HepG2 (cell line): ENCODE results near the gene EPB41. TPM values are rescaled to one million over a fixed set of nuclear protein-coding genes. Genes with fewer than 3 reads are reported as not detected.

Experiments
- AGO2 ChIP-seq: fragments of 200-400 bp; formaldehyde crosslinking; optimal IDR thresholded peaks from 2 replicates; pipeline ENCODE3; 2017; ENCODE audit warnings: mild to moderate bottlenecking, low read depth, low read length, moderate library complexity
- ESRRA ChIP-seq: sonication (generic); formaldehyde crosslinking; IDR thresholded peaks from 2 replicates; pipeline ENCODE4 v1.5.1; 2020; ENCODE audit warnings: mild to moderate bottlenecking, low read depth, missing genetic modification reagents
- ETV6 ChIP-seq: sonication (generic); formaldehyde crosslinking; conservative IDR thresholded peaks from 2 replicates; pipeline ENCODE4 v1.4.0; 2020; ENCODE audit warnings: missing genetic modification reagents
- HOXA3 ChIP-seq: sonication (generic); formaldehyde crosslinking; IDR thresholded peaks from 2 replicates; pipeline ENCODE4 v1.5.0; 2020; ENCODE audit warnings: missing genetic modification reagents
- NCOA1 ChIP-seq: sonication (generic); formaldehyde crosslinking; IDR thresholded peaks from 2 replicates; pipeline ENCODE4 v1.9.0; 2021; ENCODE audit warnings: missing genetic modification reagents
- NFE2L2 ChIP-seq: fragments of 150-350 bp; IDR thresholded peaks from 2 replicates; pipeline ENCODE4 v1.6.1; 2014; ENCODE audit warnings: low read length
- NFKBIZ ChIP-seq: IDR thresholded peaks from 2 replicates; pipeline ENCODE4 v1.6.1; 2018; ENCODE audit warnings: missing genetic modification reagents, missing compliant biosample characterization
- NR2C2 ChIP-seq: sonication (generic); formaldehyde crosslinking; IDR thresholded peaks from 2 replicates; pipeline ENCODE4 v1.4.0; 2020; ENCODE audit warnings: missing genetic modification reagents, mild to moderate bottlenecking, moderate library complexity, borderline replicate concordance
- POGZ ChIP-seq: sonication (generic); formaldehyde crosslinking; IDR thresholded peaks from 2 replicates; pipeline ENCODE4 v1.4.0; 2020; ENCODE audit warnings: mild to moderate bottlenecking, missing genetic modification reagents
- RFX3 ChIP-seq: IDR thresholded peaks from 2 replicates; pipeline ENCODE4 v1.6.1; 2016; ENCODE audit warnings: missing biosample characterization, missing genetic modification reagents
- TCF12 ChIP-seq, 2 experiments: fragments of 450-650 bp in 1 of 2; sonication (generic) in 1 of 2; formaldehyde crosslinking in 1 of 2; IDR thresholded peaks; 2 replicates each; pipeline versions ENCODE4 v1.6.1 to v1.8.0; 2017 to 2022; ENCODE audit warnings: antibody characterized with exemption in 1 of 2, mild to moderate bottlenecking in 1 of 2, missing genetic modification reagents in 1 of 2, moderate library complexity in 1 of 2
- TCF7L2 ChIP-seq: IDR thresholded peaks from 2 replicates; pipeline ENCODE4 v1.6.1; 2011; ENCODE audit warnings: mild to moderate bottlenecking, low read depth, low read length, moderate library complexity
- XRCC5 ChIP-seq: fragments of 200-400 bp; formaldehyde crosslinking; optimal IDR thresholded peaks from 2 replicates; pipeline ENCODE3; 2017; ENCODE audit warnings: mild to moderate bottlenecking, low read length
- ZBTB7B ChIP-seq: sonication (generic); formaldehyde crosslinking; IDR thresholded peaks from 2 replicates; pipeline ENCODE4 v1.4.0; 2020; ENCODE audit warnings: missing genetic modification reagents
- ZFYVE20 ChIP-seq: sonication (generic); formaldehyde crosslinking; IDR thresholded peaks from 2 replicates; pipeline ENCODE4 v1.8.0; 2023; ENCODE audit warnings: low read depth, mild to moderate bottlenecking, moderate library complexity, missing genetic modification reagents, borderline replicate concordance
- ZNF138 ChIP-seq: sonication (generic); formaldehyde crosslinking; IDR thresholded peaks from 2 replicates; pipeline ENCODE4 v1.5.0; 2020; ENCODE audit warnings: mild to moderate bottlenecking, low read depth, missing genetic modification reagents
- ZNF20 ChIP-seq: sonication (generic); formaldehyde crosslinking; IDR thresholded peaks from 2 replicates; pipeline ENCODE4 v1.4.0; 2020; ENCODE audit warnings: mild to moderate bottlenecking, moderate library complexity, missing genetic modification reagents
- ZNF264 ChIP-seq: sonication (generic); formaldehyde crosslinking; IDR thresholded peaks from 2 replicates; pipeline ENCODE4 v1.4.0; 2020; ENCODE audit warnings: missing genetic modification reagents
- ZNF331 ChIP-seq: sonication (generic); formaldehyde crosslinking; IDR thresholded peaks from 2 replicates; pipeline ENCODE4 v1.4.0; 2020; ENCODE audit warnings: missing genetic modification reagents
- ZNF333 ChIP-seq: sonication (generic); formaldehyde crosslinking; IDR thresholded peaks from 2 replicates; pipeline ENCODE4 v1.4.0; 2020; ENCODE audit warnings: mild to moderate bottlenecking, missing genetic modification reagents, borderline replicate concordance
- ZNF501 ChIP-seq: sonication (generic); formaldehyde crosslinking; IDR thresholded peaks from 2 replicates; pipeline ENCODE4 v1.5.1; 2020; ENCODE audit warnings: mild to moderate bottlenecking, moderate library complexity, missing genetic modification reagents
- ZNF546 ChIP-seq: sonication (generic); formaldehyde crosslinking; conservative IDR thresholded peaks from 2 replicates; pipeline ENCODE4 v1.8.1; 2023; ENCODE audit warnings: mild to moderate bottlenecking, missing genetic modification reagents
- ZNF607 ChIP-seq: sonication (generic); formaldehyde crosslinking; IDR thresholded peaks from 2 replicates; pipeline ENCODE4 v1.5.1; 2020; ENCODE audit warnings: missing genetic modification reagents, mild to moderate bottlenecking, borderline replicate concordance
- ZNF672 ChIP-seq: sonication (generic); formaldehyde crosslinking; IDR thresholded peaks from 2 replicates; pipeline ENCODE4 v1.8.1; 2022; ENCODE audit warnings: missing genetic modification reagents
- ZNF772 ChIP-seq: sonication (generic); formaldehyde crosslinking; IDR thresholded peaks from 2 replicates; pipeline ENCODE4 v1.5.0; 2020; ENCODE audit warnings: mild to moderate bottlenecking, missing genetic modification reagents
- ZNF773 ChIP-seq: sonication (generic); formaldehyde crosslinking; IDR thresholded peaks from 2 replicates; pipeline ENCODE4 v1.4.0; 2020; ENCODE audit warnings: missing genetic modification reagents, borderline replicate concordance
- polyA plus RNA-seq, 8 experiments: library from polyadenylated mRNA; depleted of rRNA in 3 of 8; stranded (reverse) in 7 of 8; unstranded in 1 of 8; fragments of >200 nt; fragmentation: Illumina TruSeq in 4 of 8; extraction: Trizol in 4 of 8; gene quantifications; 2 replicates each; pipeline versions ENCODE4 v1.2.1 to v1.2.3, GENCODE V29; 2011 to 2016; ENCODE audit warnings: low read depth in 4 of 8, missing spikeins in 1 of 8, mixed read lengths in 1 of 8; ENCODE audit not compliant: insufficient read depth in 1 of 8
- total RNA-seq, 5 experiments: library from RNA; depleted of rRNA; stranded (reverse); fragments of >200 nt; fragmentation: Illumina TruSeq; extraction: Trizol; gene quantifications; 2 replicates each; pipeline ENCODE4 v1.2.3, GENCODE V29; 2016; ENCODE audit warnings: low read depth in 1 of 5
- TF ChIP-seq, protein P1 (sequence below): sonication (generic); formaldehyde crosslinking; IDR thresholded peaks from 2 replicates; pipeline ENCODE4 v1.5.1; 2020; ENCODE audit warnings: mild to moderate bottlenecking, missing genetic modification reagents, moderate library complexity
- TF ChIP-seq, protein P2 (sequence below): sonication (generic); formaldehyde crosslinking; IDR thresholded peaks from 2 replicates; pipeline ENCODE4 v1.5.1; 2020; ENCODE audit warnings: missing genetic modification reagents, mild to moderate bottlenecking, borderline replicate concordance
- TF ChIP-seq, protein P3 (sequence below): sonication (generic); formaldehyde crosslinking; IDR thresholded peaks from 2 replicates; pipeline ENCODE4 v1.8.1; 2023; ENCODE audit warnings: missing genetic modification reagents, mild to moderate bottlenecking, borderline replicate concordance

The EPB41 gene
- total and polyA plus RNA-seq, 2 of the 13 experiments (the other 11 are each of a cell fraction or from before 2014, with no cell fraction given): 34.5 to 46.7 TPM

DNA sequence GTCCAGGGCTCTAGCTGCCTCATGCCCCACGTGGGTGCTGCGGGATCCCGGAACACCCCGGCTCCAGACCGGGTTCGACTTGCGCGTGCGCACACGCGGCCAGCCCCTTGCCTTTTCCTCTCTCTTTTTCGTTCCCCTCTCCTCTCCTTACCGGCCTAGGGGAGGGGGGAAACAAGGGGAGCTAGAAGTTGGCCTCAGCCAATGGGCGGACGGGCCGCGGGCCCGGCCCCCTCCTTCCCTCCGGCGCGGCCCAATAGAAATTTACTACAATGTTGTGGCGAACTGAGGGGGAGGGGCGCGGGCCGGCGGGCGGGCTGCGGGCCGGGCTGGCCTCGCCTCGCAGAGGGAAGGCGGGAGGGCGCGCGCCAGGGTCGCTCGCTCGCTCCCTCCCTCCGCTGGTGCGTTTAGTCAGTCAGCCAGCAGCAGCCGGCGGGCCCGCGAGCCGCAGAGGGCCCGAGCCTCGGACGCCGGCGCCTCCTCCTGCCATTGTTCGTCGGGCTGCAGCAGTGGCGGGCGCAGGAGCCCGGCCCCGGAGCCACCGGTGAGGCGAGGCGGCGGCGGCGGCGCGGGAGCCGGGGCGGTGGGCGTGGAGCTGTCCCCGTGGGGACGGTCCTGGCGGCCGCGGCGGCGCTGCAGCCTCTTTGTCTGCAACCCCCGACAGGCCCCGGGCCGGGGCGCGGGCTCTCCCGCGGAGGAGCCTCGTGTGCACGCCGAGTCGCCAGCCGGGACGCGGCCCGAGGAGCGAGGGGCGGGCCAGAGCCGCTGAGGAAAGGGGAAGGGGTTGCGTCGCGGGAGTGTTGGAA is at the start of gene EPB41 (continued):
- no peak; the same call in 1 of the 2 replicates for TF ChIP-seq ZNF772 (CRISPR knock-in tag)
- no peak for TF ChIP-seq NCOA1 (CRISPR knock-in tag)
- no peak for TF ChIP-seq ZNF607 (CRISPR knock-in tag)
- 0 out of 2 replicates have a peak, but pooled peaks have one; percentile 11 for TF ChIP-seq ZNF264 (CRISPR knock-in tag)
- TF ChIP-seq ZNF20 (CRISPR knock-in tag): no peak
- TF ChIP-seq, protein P1, sequence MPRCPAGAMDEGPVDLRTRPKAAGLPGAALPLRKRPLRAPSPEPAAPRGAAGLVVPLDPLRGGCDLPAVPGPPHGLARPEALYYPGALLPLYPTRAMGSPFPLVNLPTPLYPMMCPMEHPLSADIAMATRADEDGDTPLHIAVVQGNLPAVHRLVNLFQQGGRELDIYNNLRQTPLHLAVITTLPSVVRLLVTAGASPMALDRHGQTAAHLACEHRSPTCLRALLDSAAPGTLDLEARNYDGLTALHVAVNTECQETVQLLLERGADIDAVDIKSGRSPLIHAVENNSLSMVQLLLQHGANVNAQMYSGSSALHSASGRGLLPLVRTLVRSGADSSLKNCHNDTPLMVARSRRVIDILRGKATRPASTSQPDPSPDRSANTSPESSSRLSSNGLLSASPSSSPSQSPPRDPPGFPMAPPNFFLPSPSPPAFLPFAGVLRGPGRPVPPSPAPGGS (CRISPR knock-in tag): peak; percentile 35; the same call in 1 of the 2 replicates
- no peak for TF ChIP-seq ZNF331 (CRISPR knock-in tag)
- no peak for TF ChIP-seq ZNF333 (CRISPR knock-in tag)
- TF ChIP-seq HOXA3 (CRISPR knock-in tag): peak; percentile 35; the same call in 1 of the 2 replicates
- TF ChIP-seq ESRRA (CRISPR knock-in tag): peak; percentile 57; the same call in 1 of the 2 replicates
- TF ChIP-seq AGO2: peak; percentile 62
- no peak for TF ChIP-seq ZNF546
- no peak for TF ChIP-seq ETV6 (CRISPR knock-in tag)
- TF ChIP-seq ZNF773 (CRISPR knock-in tag): peak; percentile 32; the same call in 1 of the 2 replicates
- TF ChIP-seq ZNF501 (CRISPR knock-in tag): no peak
- TF ChIP-seq NFKBIZ (CRISPR knock-in tag): no peak
- no peak for TF ChIP-seq ZNF672 (CRISPR knock-in tag)
- TF ChIP-seq NFE2L2: no peak
- no peak for TF ChIP-seq ZBTB7B (CRISPR knock-in tag)
- TF ChIP-seq ZNF138 (CRISPR knock-in tag): peak; percentile 6; the same call in 1 of the 2 replicates
- TF ChIP-seq TCF12 (IDR thresholded peaks at IDR 0.05): no peak
- peak; percentile 63; the same call in 1 of the 2 replicates for TF ChIP-seq TCF12 (CRISPR knock-in tag; IDR thresholded peaks at IDR 0.05)
- no peak for TF ChIP-seq ZFYVE20 (CRISPR knock-in tag)
- no peak; the same call in 1 of the 2 replicates for TF ChIP-seq NR2C2
- no peak for TF ChIP-seq TCF7L2
- no peak for TF ChIP-seq POGZ (CRISPR knock-in tag)
- TF ChIP-seq RFX3 (CRISPR knock-in tag): no peak
- TF ChIP-seq, protein P2, sequence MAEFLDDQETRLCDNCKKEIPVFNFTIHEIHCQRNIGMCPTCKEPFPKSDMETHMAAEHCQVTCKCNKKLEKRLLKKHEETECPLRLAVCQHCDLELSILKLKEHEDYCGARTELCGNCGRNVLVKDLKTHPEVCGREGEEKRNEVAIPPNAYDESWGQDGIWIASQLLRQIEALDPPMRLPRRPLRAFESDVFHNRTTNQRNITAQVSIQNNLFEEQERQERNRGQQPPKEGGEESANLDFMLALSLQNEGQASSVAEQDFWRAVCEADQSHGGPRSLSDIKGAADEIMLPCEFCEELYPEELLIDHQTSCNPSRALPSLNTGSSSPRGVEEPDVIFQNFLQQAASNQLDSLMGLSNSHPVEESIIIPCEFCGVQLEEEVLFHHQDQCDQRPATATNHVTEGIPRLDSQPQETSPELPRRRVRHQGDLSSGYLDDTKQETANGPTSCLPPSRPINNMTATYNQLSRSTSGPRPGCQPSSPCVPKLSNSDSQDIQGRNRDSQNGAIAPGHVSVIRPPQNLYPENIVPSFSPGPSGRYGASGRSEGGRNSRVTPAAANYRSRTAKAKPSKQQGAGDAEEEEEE (CRISPR knock-in tag): no peak
- peak; percentile 49 for TF ChIP-seq XRCC5
- TF ChIP-seq, protein P3, sequence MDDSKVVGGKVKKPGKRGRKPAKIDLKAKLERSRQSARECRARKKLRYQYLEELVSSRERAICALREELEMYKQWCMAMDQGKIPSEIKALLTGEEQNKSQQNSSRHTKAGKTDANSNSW (CRISPR knock-in tag): no peak
